ENCODE results near the gene CLEC4F.

GRCh38 chr2:70767079-70767698 is 53.2 kb downstream of the CLEC4F start:
- no peak for TF ChIP-seq REST (IDR thresholded peaks at IDR 0.05; ENCODE audit: unreplicated experiment)
- TF ChIP-seq, protein P1, sequence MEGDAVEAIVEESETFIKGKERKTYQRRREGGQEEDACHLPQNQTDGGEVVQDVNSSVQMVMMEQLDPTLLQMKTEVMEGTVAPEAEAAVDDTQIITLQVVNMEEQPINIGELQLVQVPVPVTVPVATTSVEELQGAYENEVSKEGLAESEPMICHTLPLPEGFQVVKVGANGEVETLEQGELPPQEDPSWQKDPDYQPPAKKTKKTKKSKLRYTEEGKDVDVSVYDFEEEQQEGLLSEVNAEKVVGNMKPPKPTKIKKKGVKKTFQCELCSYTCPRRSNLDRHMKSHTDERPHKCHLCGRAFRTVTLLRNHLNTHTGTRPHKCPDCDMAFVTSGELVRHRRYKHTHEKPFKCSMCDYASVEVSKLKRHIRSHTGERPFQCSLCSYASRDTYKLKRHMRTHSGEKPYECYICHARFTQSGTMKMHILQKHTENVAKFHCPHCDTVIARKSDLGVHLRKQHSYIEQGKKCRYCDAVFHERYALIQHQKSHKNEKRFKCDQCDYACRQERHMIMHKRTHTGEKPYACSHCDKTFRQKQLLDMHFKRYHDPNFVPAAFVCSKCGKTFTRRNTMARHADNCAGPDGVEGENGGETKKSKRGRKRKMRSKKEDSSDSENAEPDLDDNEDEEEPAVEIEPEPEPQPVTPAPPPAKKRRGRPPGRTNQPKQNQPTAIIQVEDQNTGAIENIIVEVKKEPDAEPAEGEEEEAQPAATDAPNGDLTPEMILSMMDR (conservative IDR thresholded peaks at IDR 0.05; ENCODE audit: low read depth in 2 of 2), result no peak
